UCSD-AML1 (cell line): ENCODE measurements around the gene SNX2.
"Not testable (repeated sequence)": the region's sequence is repeated elsewhere in the genome, so short reads cannot be mapped to it uniquely, and the experiment has no call there.

Source experiments
- DNase-seq: peaks from one replicate; lab custom pipeline; 2025; ENCODE audit not compliant: unreplicated experiment; lab: John Stamatoyannopoulos, UW

SNX2 gene

GRCh38 chr5:122842016-122842580, 67.2 kb downstream of the SNX2 start:
- no peak for DNase-seq

DNA sequence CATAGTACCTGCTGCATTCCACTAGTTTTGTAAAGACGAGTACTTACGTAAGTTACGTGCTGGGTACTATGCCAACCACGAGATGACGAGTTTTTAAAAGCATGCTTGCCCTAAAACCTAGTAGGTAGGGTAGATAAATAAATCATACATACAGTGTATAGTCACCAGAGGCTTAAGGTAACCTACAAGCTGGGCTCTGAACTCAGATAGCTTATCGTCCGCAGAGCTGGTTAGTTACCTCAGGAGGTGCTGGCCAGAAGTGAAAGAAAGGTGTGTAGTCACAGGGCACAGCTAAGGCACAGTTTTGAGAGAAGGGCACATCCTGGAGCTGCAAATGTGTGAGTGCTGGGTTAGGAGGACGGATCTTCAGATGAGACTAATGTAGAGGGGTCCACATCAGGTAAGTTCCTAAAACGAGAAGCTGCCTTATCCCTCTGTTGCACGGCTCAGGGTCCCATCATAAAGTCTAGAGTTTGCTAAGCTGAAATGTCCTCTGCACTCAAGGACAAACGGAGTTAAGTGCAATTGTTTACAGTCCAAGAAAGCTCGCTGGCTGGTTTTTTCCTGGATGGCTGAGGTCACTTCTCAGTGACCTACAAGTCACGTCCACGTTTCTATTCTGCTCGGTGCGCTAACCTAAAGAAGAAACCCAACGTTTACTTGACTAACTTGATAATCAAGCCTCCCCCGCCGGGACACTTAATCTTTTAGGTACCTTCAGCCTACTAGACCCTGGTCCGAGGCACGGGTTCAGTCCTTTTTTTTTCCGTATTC, 69.4 kb downstream of the SNX2 start:
- DNase-seq: no peak

- DNase-seq: no peak
Measured at GRCh38 chr5:122844910-122845228, 70.0 kb downstream of the SNX2 start.

- peak; percentile 66 for DNase-seq
Measured at GRCh38 chr5:122845229-122846050, 70.6 kb downstream of the SNX2 start, which contains the start of gene SNX24. Gene SNX24, plus strand, starts transcription at chr5:122845613. Its CDS starts 21 bp downstream, at chr5:122845634.

GRCh38 chr5:122846051-122846550, 71.2 kb downstream of the SNX2 start:
- DNase-seq: no peak

- no peak for DNase-seq
Measured at GRCh38 chr5:122847687-122848081, 72.8 kb downstream of the SNX2 start.

GRCh38 chr5:122849771-122850170, 74.9 kb downstream of the SNX2 start:
- DNase-seq: no peak

GRCh38 chr5:122857538-122857937, 82.7 kb downstream of the SNX2 start:
- not testable (repeated sequence) for DNase-seq

DNA sequence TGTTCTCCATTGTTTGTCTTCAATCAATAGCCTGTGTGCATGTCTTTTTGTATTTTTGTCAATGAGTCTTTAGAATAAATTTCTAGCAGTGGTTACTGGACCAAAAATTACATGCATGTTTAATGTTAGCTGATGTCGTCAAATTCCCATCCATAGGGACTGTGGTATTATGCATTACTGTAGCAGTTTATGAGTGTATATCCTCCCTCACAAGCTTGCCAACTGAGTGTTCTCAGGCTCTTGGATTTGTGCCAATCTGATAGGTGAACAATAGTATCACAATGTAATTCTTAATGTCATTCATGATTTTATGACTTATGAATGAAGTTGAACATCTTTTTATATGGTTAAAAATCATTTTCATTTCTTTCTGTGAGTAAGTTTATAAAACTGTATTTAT, 83.6 kb downstream of the SNX2 start:
- DNase-seq: no peak

- DNase-seq: no peak
Measured at GRCh38 chr5:122863240-122863639, 88.4 kb downstream of the SNX2 start.

DNA sequence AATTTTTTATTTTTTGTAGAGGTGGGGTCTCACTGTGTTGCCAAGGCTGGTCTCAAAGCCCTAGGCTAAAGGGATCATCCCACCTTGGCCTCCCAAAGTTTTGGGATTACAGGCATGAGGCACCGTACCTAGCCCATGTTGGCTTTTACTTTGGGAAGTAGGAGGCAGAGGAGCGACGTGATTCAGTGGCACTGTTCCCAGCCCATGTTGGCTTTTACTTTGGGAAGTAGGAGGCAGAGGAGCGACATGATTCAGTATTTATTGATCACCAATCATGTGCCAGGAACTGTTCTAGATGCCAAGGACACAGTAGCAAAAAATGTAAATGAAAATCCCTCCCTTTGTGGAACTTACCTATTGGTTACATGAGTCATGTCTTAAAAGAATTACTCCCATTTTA, 88.8 kb downstream of the SNX2 start:
- DNase-seq: no peak

DNA sequence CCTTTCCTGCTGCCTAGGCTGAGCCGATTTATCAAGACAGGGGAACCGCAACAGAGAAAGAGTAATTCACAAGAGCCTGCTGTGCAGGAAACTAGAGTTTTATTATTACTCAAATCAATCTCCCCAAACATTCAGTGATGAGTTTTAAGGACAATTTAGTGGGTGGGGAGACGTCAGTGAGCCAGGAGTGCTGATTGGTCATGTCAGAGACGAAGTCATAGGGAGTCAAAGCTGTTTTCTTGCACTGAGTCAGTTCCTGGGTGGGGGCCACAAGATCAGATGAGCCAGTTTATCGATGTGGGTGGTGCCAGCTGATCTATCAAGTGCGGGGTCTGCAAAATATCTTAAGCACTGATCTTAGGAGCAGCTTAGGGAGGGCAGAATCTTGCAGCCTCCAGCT, 89.5 kb downstream of the SNX2 start:
- no peak for DNase-seq

GRCh38 chr5:122864842-122865241, 90.0 kb downstream of the SNX2 start:
- no peak for DNase-seq

DNA sequence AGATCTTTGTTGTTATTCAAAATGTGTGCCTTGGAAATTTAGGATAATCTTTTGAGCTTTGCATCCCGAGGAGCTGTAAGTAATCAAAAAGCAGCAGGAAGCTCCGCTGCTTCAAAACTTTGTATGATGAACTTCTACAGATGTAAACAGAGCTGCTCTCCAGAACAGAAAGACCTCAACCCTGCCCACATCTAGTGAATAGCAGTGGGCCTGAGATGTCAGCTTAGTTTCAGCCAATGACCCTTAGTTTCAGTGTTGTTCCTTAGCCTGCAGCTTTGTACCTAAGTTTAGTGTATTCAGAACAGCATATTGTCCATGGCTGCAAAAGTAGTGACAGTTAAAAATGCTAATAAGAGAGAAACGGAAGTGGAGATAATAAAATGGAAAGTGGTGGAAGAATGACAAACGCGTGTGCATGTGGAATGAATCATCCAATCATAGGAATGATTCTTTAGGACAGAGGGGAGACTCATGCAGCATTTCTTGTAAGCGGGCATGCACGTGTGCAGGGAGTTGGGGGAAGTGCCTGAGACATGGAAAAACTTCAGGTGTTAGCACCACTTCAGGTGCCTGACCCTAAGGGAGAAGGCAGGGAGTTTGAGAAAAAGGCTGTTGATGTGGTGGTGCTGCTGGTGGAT, 95.5 kb downstream of the SNX2 start:
- no peak for DNase-seq

DNA sequence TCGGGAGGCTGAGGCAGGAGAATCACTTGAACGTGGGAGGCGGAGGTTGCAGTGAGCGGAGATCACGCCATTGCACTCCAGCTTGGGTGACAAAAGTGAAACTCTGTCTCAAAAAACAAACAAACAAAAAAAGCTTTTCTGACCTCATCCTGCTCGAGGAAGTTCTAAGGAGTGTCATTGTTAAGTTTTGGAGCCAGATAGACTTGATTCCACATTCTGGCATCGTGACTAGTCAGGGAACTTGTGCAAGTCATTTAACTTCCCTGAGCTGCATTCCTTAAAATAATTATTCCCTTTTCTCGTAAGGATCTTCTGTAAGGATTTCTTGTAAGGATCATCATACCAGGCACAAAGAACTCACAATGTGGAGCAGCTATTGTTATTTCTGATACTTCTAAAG, 96.8 kb downstream of the SNX2 start:
- DNase-seq: no peak

- no peak for DNase-seq
Measured at GRCh38 chr5:122874179-122874875, 99.4 kb downstream of the SNX2 start.

DNA sequence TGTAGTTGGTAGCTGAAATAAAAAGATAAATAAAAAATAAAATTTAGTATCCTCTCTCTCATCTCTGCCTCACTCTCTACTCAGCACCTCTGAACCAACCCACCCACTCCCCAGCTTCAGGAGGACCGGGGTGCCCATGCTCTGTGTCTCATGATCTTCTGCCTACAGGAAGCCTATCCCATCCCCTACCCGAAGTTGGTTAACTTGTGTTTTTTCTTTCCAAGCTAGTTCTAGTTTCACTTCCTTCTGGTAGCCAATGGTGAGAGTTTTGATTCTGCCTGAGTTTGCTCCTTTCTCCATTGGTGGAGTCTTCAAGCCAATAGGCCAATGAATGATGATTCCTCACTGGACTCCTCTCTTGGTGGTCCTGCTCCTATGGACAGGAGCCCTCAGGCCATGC, 102.6 kb downstream of the SNX2 start:
- DNase-seq: no peak

- DNase-seq: no peak
Measured at GRCh38 chr5:122879076-122879475, 104.2 kb downstream of the SNX2 start.
